K562 (cell line): ENCODE results near the gene PFN3. TPM values are rescaled to one million over a fixed set of nuclear protein-coding genes. Genes with fewer than 3 reads are reported as not detected.

Experiments used
- CSDE1 ChIP-seq, 2 experiments: fragments of 450-650 bp; IDR thresholded peaks; 2 replicates each; pipeline ENCODE4 v1.6.1; 2016; ENCODE audit warnings: mild to moderate bottlenecking in 1 of 2
- GTF2E2 ChIP-seq: fragments of 200-800 bp; sonication (Bioruptor generic); IDR thresholded peaks from 2 replicates; pipeline ENCODE4 v1.6.1; 2016; ENCODE audit warnings: missing genetic modification characterization, missing compliant biosample characterization
- HNRNPK ChIP-seq: fragments of 200-400 bp; formaldehyde crosslinking; IDR thresholded peaks from one replicate; pipeline ENCODE4 v1.6.1; 2018; ENCODE audit warnings: mild to moderate bottlenecking, low read depth, low read length; ENCODE audit not compliant: poor library complexity, severe bottlenecking
- MNT ChIP-seq, 2 experiments: fragments of 450-650 bp; conservative IDR thresholded peaks; 2 replicates each; pipeline ENCODE4 v1.6.1; 2017; ENCODE audit warnings: mild to moderate bottlenecking in 2 of 2, moderate library complexity in 2 of 2
- MTA1 ChIP-seq: fragments of 450-650 bp; IDR thresholded peaks from 2 replicates; pipeline ENCODE4 v1.6.1; 2017; ENCODE audit warnings: borderline replicate concordance
- MYC ChIP-seq, 2 experiments: fragments of 250-450 bp in 1 of 2; sonication (Bioruptor Pico) in 1 of 2; IDR thresholded peaks; 2 replicates each; pipeline versions ENCODE4 v1.5.1 to v1.6.1; 2012 to 2021; ENCODE audit warnings: low read depth in 2 of 2, borderline replicate concordance in 1 of 2, improper control_type of control experiment in 1 of 2, low read length in 1 of 2, mild to moderate bottlenecking in 1 of 2, moderate library complexity in 1 of 2
- PRPF4 ChIP-seq: fragments of 200-400 bp; formaldehyde crosslinking; IDR thresholded peaks from one replicate; pipeline ENCODE4 v1.6.1; 2017; ENCODE audit warnings: low read length, low read depth, mild to moderate bottlenecking; ENCODE audit not compliant: insufficient read depth, poor library complexity, severe bottlenecking
- RBM39 ChIP-seq: fragments of 200-400 bp; formaldehyde crosslinking; optimal IDR thresholded peaks from 2 replicates; pipeline ENCODE3; 2018; ENCODE audit warnings: low read depth, low read length
- STAT5A ChIP-seq: IDR thresholded peaks from 2 replicates; pipeline ENCODE4 v1.6.1; 2012; ENCODE audit warnings: low read length, inconsistent platforms, borderline replicate concordance
- UBTF ChIP-seq, 2 experiments: IDR thresholded peaks; 2 replicates each; pipeline ENCODE4 v1.6.1; 2012; ENCODE audit warnings: improper control_type of control experiment in 2 of 2, low read depth in 2 of 2, low read length in 2 of 2, borderline replicate concordance in 1 of 2
- ZNF174 ChIP-seq: fragments of 250-450 bp; sonication (Bioruptor Pico); IDR thresholded peaks from 2 replicates; pipeline ENCODE4 v1.4.0; 2020; ENCODE audit warnings: mild to moderate bottlenecking
- ZNF277 ChIP-seq: fragments of 250-450 bp; sonication (Bioruptor Pico); IDR thresholded peaks from 2 replicates; pipeline ENCODE4 v1.8.0; 2022; ENCODE audit warnings: inconsistent platforms, mild to moderate bottlenecking, moderate library complexity, borderline replicate concordance
- ZNF444 ChIP-seq: fragments of 250-450 bp; sonication (Bioruptor Pico); IDR thresholded peaks from 2 replicates; pipeline ENCODE4 v1.4.0; 2020; ENCODE audit warnings: mild to moderate bottlenecking, moderate library complexity
- polyA plus RNA-seq, 8 experiments: library from polyadenylated mRNA; depleted of rRNA in 4 of 8; stranded (reverse) in 5 of 8; unstranded in 3 of 8; fragments of >200 nt; fragmentation: Nextera tagmentation in 2 of 8; fragmentation: Illumina TruSeq in 1 of 8; extraction: Ambion mirVana in 2 of 8; extraction: Trizol in 1 of 8; gene quantifications; 2 replicates each; pipeline versions ENCODE4 v1.2.1 to v1.2.3, GENCODE V29; 2011 to 2014; ENCODE audit warnings: inconsistent platforms in 1 of 8, missing spikeins in 1 of 8
- total RNA-seq, 7 experiments: library from RNA; depleted of rRNA in 6 of 7; stranded (reverse); fragments of >200 nt in 6 of 7; fragmentation: Illumina TruSeq in 2 of 7; extraction: Trizol in 2 of 7; gene quantifications; 2 replicates each; pipeline versions ENCODE4 v1.2.1 to v1.2.3, GENCODE V29; 2011 to 2021; ENCODE audit warnings: low replicate concordance in 1 of 7

Gene PFN3
- total and polyA plus RNA-seq, 9 of the 15 experiments (the other 6 are each of a cell fraction or from before 2014, with no cell fraction given), result not detected

- TF ChIP-seq UBTF (IDR thresholded peaks at IDR 0.05; ENCODE audit: borderline replicate concordance in 1 of 2, low read depth in 2 of 2, low read length in 2 of 2), result peak in 1 of 2 experiments; percentile 5; a peak in 1 of 4 replicates
- peak; percentile 54; the same call in 1 of the 2 replicates for TF ChIP-seq ZNF444 (CRISPR knock-in tag)
- TF ChIP-seq GTF2E2 (tag), result no peak
- TF ChIP-seq CSDE1 (IDR thresholded peaks at IDR 0.05), result peak in 1 of 2 experiments; percentile 50; a peak in 1 of 4 replicates
- TF ChIP-seq MYC (IDR thresholded peaks at IDR 0.05; ENCODE audit: low read depth, low read length), result 0 out of 2 replicates have a peak, but pooled peaks have one; percentile 12
- TF ChIP-seq MYC (CRISPR knock-in tag; IDR thresholded peaks at IDR 0.05; ENCODE audit: borderline replicate concordance, low read depth), result no peak
- TF ChIP-seq ZNF174 (CRISPR knock-in tag), result no peak
- TF ChIP-seq STAT5A, result no peak
- TF ChIP-seq PRPF4, result peak; percentile 37
- peak; percentile 73 for TF ChIP-seq HNRNPK
- TF ChIP-seq MNT (conservative IDR thresholded peaks at IDR 0.05), result 0 out of 4 replicates have a peak, but pooled peaks of 1 of the 2 experiments have one; percentile 11
- peak; percentile 3 for TF ChIP-seq RBM39
- TF ChIP-seq ZNF277 (CRISPR knock-in tag), result no peak
- no peak for TF ChIP-seq MTA1
These were observed 46.7 kb upstream of the PFN3 start (continued) for GRCh38 chr5:177447066-177447610.
